ENCODE results near the gene PRCP.

The PRCP gene

GRCh38 chr11:82906236-82906635 lies 6.0 kb upstream of the PRCP start:
- DNase-seq, result no peak

GRCh38 chr11:82903843-82904586 lies 3.8 kb upstream of the PRCP start:
- DNase-seq, result no peak

GRCh38 chr11:82902880-82903279 lies 2.6 kb upstream of the PRCP start:
- no peak for DNase-seq

DNA sequence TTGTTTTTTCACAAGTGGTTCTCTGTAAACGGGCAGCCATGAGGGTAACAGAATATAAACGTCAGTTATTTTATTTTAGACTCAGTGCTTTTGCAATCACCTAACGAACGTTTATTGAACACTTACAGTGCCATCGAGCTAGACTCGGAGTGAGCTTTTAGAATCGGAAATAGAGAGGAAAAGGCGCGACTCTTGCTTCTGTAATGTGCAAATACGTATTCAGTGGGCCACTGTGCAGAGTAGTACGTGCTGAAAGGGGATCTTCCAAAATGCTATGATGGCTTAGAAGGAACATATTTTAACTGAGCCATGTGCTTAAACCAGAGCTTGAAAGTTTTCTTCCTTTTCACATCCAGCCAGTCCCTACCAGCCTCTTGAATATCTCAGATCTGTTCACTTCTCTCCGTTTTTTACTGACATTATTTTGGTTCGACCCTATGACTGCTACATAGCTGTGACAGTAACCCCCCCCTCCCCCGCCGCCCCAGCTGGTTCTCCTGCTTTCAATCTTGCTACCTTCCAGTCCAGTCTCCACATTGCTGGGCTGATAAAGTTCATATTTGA lies 1.8 kb upstream of the PRCP start:
- no peak for DNase-seq

DNA sequence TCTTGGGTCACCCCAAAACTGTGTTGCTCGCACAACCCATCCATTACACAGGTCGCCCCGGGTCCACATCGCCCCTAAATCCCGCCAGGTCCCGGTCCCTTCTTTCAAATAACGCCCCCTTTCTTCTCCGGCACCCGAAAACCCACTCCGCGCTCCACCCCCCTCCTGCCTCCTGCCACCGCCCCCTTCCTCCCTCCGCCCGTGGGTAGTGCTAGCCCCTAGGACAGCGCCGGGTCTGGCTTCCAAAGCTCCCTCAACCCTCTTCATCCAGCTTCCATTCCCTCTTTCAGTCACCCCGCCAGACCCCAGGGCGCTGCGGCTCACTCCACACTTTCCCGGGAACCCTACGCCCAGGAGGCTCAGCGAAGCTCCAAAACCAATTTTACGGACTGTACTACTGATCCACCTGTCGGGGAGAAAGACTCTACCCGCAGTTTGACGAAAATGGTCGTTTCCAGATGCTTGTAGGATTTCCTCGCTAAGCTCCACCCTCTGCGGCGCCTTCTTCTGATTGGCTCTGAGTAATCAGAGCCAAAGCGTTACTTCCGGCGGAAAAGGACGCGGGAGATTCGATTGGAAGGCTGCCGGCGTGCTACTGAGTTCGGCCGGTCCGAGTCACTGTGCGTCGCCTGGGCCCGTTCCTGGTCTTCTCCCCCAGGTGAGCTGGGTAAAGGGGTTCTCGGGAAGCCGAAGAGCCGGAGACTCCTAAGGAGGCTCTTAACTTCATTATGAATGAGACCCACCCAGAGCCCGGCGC lies 1.1 kb upstream of the PRCP start, which contains the start of gene DDIAS:
TSS of gene DDIAS (plus strand) at position 572 of the 757 bp plus-strand sequence. CDS start 13,003 bp downstream, outside the sequence.
- DNase-seq, result peak; percentile 84 to 86

GRCh38 chr11:82899957-82900276 lies 313 bp downstream of the PRCP start:
- DNase-seq, result no peak

- DNase-seq, result no peak
These were observed 927 bp downstream of the PRCP start for GRCh38 chr11:82899186-82899820.

DNA sequence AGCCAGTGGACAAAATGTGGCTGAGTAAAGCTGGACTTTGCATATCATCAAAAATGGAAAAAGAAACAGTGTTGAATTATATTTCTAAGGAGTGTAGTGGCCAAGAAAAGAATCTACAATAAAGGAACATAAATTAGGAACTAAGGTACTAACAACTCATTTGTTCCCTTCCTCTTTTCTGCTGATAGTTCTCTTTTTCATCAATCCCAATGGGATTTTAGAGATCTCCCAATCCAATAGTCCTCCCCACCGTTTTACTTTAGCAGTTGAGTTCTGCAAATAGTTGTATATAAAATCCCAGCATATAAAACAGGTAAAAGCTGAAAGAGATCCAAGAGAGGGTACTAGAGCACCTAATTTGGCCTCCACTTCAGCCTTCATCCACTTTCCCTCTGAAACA lies 2.0 kb downstream of the PRCP start:
- DNase-seq, result no peak

- no peak for DNase-seq
These were observed 4.0 kb downstream of the PRCP start for GRCh38 chr11:82896183-82896582.

DNA sequence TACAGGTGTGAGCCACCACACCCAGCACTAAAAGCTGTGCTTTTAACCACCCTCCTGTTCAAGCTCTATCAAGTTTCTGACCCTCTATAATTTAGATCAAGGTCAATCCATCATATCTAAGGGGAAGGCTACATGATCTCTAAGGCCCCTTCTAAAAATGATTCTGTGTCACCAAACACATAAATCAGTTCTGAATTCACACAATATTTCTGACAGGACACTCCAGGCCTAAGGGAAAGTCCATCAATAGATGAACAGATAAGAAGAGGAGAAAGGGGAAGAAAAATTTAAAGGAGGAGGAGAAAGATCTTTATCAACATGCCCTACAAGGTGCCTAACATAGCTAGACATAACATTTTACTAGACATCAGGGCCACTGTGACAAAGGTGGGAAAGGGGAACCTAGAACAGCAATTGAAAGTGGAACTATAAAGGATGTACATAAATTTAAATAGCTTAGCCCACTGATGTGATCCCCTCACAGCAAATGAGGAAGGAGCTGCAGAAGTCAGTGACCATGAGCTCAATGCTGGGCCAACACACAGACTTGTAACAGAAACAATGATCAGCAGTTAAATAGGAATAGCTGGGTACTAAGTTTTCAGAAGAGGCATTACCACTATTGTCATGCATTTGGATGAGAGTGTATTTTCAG lies 4.7 kb downstream of the PRCP start:
- DNase-seq, result no peak

DNA sequence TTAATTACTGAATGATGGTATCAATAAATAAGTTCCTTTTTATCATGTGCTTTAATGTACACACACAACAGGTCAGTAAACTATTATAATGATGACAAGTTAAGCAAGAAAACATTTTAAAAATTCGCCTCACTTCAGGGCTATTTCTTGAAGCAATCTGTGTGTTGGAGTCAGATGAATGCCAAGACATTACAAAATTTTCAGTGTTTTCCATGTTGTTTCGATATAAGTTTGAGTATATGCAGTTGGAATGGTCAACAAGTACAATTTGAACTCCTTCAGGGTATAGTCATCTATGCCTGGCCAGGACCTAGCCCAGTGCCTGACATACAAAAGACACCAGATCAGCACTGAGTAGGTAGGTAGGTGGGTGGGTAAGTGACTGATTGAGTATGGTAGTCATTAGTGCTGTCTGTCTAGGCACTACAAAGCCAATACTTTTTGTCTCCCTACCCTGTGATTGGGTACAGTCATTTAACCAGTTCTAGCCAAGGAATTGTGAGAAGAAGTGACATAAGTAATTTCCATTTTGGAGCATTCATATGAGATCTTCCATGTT lies 7.5 kb downstream of the PRCP start:
- no peak for DNase-seq

GRCh38 chr11:82890936-82891335 lies 9.3 kb downstream of the PRCP start:
- DNase-seq, result no peak

- DNase-seq, result no peak
These were observed 10.3 kb downstream of the PRCP start for GRCh38 chr11:82890002-82890341.

- DNase-seq, result no peak
These were observed 10.9 kb downstream of the PRCP start for GRCh38 chr11:82889133-82890001.

DNA sequence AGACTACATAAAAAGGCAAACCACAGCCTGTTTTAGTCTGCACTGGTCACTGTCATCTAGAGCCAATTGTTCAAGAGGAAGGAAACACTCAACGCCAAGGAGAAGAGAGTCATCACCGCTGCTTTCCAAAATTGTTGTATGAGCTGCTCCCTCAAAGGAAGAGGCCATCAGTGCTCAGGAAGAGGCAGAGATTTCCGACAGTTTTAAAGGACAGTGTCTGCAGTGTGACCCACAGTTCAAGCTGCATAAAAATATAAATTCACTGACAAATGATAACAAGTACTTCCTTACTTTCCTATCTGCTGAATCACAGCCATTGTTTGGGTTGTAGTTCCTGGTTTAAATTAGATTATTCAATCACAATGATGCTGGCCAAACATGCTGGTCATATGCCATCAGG lies 16.4 kb downstream of the PRCP start:
- no peak for DNase-seq

GRCh38 chr11:82874646-82875523 lies 25.3 kb downstream of the PRCP start:
- no peak for DNase-seq

DNA sequence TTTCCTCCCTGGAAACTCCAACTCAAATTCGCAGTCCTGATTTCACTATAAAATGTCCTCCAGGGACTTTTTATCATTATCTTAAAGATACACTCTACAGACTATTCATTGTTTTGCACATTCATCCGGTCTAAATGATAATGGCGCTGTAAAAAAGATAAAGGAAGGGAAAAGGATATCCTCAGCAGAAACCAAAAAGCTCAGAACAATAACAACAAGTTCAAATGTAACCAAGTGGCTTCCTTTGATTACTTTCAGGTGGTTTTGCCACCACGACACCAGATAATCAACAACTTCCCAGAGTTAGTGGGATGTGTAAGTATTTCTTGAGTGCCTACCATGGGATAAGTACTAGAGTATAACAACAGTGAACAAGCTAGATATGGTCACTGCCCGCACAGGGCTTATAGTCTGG lies 26.3 kb downstream of the PRCP start:
- DNase-seq, result no peak

GRCh38 chr11:82872377-82873150 lies 27.7 kb downstream of the PRCP start:
- no peak for DNase-seq

DNA sequence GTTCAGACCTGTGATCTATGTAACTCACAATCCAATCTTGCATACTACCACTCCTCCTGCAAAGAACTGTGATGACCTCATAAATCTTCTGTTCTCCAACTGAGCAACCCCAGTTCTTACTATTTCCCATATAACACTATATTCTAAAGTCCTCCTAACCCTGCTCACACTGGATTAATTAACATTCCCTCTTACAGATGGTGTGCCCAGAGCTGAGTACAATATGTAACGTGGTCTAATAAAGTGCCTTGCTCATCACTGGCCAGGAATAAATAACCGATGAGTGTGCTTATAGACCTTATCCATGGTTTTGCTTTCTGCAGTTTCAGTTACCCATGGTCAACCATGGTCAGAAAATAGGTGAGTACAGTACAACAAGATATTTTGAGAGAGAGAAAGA lies 28.6 kb downstream of the PRCP start:
- no peak for DNase-seq

DNA sequence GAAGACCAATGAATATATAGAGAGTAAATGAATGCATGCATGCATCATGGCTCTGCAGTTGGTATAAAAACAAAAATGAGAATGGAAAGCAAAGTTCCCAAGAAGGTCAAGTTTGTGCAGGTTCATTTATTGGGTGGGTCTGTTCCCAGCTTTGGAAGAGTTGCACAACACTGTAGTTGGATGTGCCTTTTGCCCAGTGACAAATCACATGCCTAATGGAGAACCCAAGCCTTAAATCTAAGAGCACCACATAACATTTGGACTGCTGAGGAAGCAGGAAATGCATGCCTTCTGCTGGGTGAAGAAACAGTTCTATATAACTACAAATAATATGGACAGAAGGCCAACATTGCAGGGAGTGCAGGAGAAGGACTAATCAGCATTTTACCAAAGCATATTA lies 30.6 kb downstream of the PRCP start:
- DNase-seq, result no peak
